HEK293 (cell line): Measurements from ENCODE around the gene HNRNPUL1.

Experiments used
- BCL11A ChIP-seq: fragments of 450-650 bp; formaldehyde crosslinking; IDR thresholded peaks from 2 replicates; pipeline ENCODE4 v1.5.1; 2016; ENCODE audit warnings: low read depth, missing biosample characterization, missing genetic modification characterization
- GFI1B ChIP-seq: fragments of 450-650 bp; formaldehyde crosslinking; IDR thresholded peaks from 2 replicates; pipeline ENCODE4 v1.5.1; 2016; ENCODE audit warnings: missing biosample characterization, missing genetic modification characterization
- GLIS2 ChIP-seq: fragments of 450-650 bp; formaldehyde crosslinking; IDR thresholded peaks from 2 replicates; pipeline ENCODE4 v1.5.1; 2016; ENCODE audit warnings: missing biosample characterization, missing genetic modification characterization
- HOXA7 ChIP-seq: sonication (generic); formaldehyde crosslinking; IDR thresholded peaks from 2 replicates; pipeline ENCODE4 v1.8.1; 2022; ENCODE audit warnings: missing genetic modification reagents, borderline replicate concordance
- IKZF3 ChIP-seq: fragments of 450-650 bp; IDR thresholded peaks from 2 replicates; pipeline ENCODE4 v1.5.0; 2018; ENCODE audit warnings: missing biosample characterization, mild to moderate bottlenecking, missing genetic modification characterization, moderate library complexity
- KLF9 ChIP-seq: fragments of 450-650 bp; formaldehyde crosslinking; IDR thresholded peaks from 2 replicates; pipeline ENCODE4 v1.5.1; 2016; ENCODE audit warnings: missing biosample characterization, missing genetic modification characterization, low read depth
- REPIN1 ChIP-seq: fragments of 450-650 bp; formaldehyde crosslinking; IDR thresholded peaks from 2 replicates; pipeline ENCODE4 v1.5.1; 2017; ENCODE audit warnings: missing biosample characterization, missing genetic modification characterization, low read depth
- REST ChIP-seq: fragments of 450-650 bp; formaldehyde crosslinking; IDR thresholded peaks from 2 replicates; pipeline ENCODE4 v1.5.1; 2016; ENCODE audit warnings: missing biosample characterization, missing genetic modification characterization
- SALL2 ChIP-seq: fragments of 450-650 bp; formaldehyde crosslinking; IDR thresholded peaks from 2 replicates; pipeline ENCODE4 v1.5.0; 2017; ENCODE audit warnings: missing biosample characterization, mild to moderate bottlenecking, missing genetic modification characterization, borderline replicate concordance
- SCRT2 ChIP-seq: fragments of 450-650 bp; formaldehyde crosslinking; IDR thresholded peaks from 2 replicates; pipeline ENCODE4 v1.5.1; 2016; ENCODE audit warnings: missing biosample characterization, missing genetic modification characterization
- TCF7L2 ChIP-seq: IDR thresholded peaks from 2 replicates; pipeline ENCODE4 v1.6.1; 2011; ENCODE audit warnings: low read depth, mild to moderate bottlenecking, inconsistent platforms, low read length, moderate library complexity, borderline replicate concordance
- ZBTB17 ChIP-seq: fragments of 450-650 bp; formaldehyde crosslinking; IDR thresholded peaks from 2 replicates; pipeline ENCODE4 v1.5.1; 2016; ENCODE audit warnings: missing biosample characterization, missing genetic modification characterization
- ZFP3 ChIP-seq: fragments of 450-650 bp; formaldehyde crosslinking; IDR thresholded peaks from 2 replicates; pipeline ENCODE4 v1.5.1; 2016; ENCODE audit warnings: low read depth, missing biosample characterization, missing genetic modification characterization
- ZIC2 ChIP-seq: fragments of 450-650 bp; formaldehyde crosslinking; IDR thresholded peaks from 2 replicates; pipeline ENCODE4 v1.5.1; 2016; ENCODE audit warnings: missing biosample characterization, missing genetic modification characterization
- ZNF138 ChIP-seq: fragments of 450-650 bp; formaldehyde crosslinking; IDR thresholded peaks from 2 replicates; pipeline ENCODE4 v1.5.1; 2016; ENCODE audit warnings: missing biosample characterization, missing genetic modification characterization, borderline replicate concordance
- ZNF202 ChIP-seq: fragments of 450-650 bp; formaldehyde crosslinking; IDR thresholded peaks from 2 replicates; pipeline ENCODE4 v1.5.1; 2016; ENCODE audit warnings: missing biosample characterization, missing genetic modification characterization, borderline replicate concordance
- ZNF214 ChIP-seq: fragments of 450-650 bp; formaldehyde crosslinking; IDR thresholded peaks from 2 replicates; pipeline ENCODE4 v1.5.1; 2017; ENCODE audit warnings: missing biosample characterization, mild to moderate bottlenecking, missing genetic modification characterization, borderline replicate concordance
- ZNF248 ChIP-seq: fragments of 450-650 bp; formaldehyde crosslinking; IDR thresholded peaks from 2 replicates; pipeline ENCODE4 v1.5.1; 2017; ENCODE audit warnings: missing biosample characterization, missing genetic modification characterization
- ZNF341 ChIP-seq: fragments of 450-650 bp; formaldehyde crosslinking; IDR thresholded peaks from 2 replicates; pipeline ENCODE4; 2016; ENCODE audit warnings: low read depth, missing biosample characterization, missing genetic modification characterization
- ZNF366 ChIP-seq: fragments of 450-650 bp; formaldehyde crosslinking; conservative IDR thresholded peaks from 2 replicates; pipeline ENCODE4 v1.5.1; 2016; ENCODE audit warnings: missing biosample characterization, missing genetic modification characterization
- ZNF510 ChIP-seq: fragments of 450-650 bp; formaldehyde crosslinking; IDR thresholded peaks from 2 replicates; pipeline ENCODE4 v1.5.1; 2018; ENCODE audit warnings: mild to moderate bottlenecking, missing genetic modification characterization, missing biosample characterization; ENCODE audit not compliant: insufficient replicate concordance
- ZNF549 ChIP-seq: fragments of 450-650 bp; IDR thresholded peaks from 2 replicates; pipeline ENCODE4 v1.5.1; 2018; ENCODE audit warnings: missing biosample characterization, missing genetic modification characterization, mild to moderate bottlenecking, inconsistent platforms, moderate library complexity
- ZNF561 ChIP-seq: fragments of 450-650 bp; IDR thresholded peaks from 2 replicates; pipeline ENCODE4 v1.5.1; 2018; ENCODE audit warnings: missing biosample characterization, missing genetic modification characterization, borderline replicate concordance
- ZNF596 ChIP-seq: fragments of 450-650 bp; IDR thresholded peaks from 2 replicates; pipeline ENCODE4 v1.5.0; 2018; ENCODE audit warnings: missing biosample characterization, mild to moderate bottlenecking, missing genetic modification characterization, moderate library complexity
- ZNF701 ChIP-seq: fragments of 450-650 bp; formaldehyde crosslinking; IDR thresholded peaks from 2 replicates; pipeline ENCODE4 v1.5.1; 2016; ENCODE audit warnings: missing biosample characterization, missing genetic modification characterization
- ZNF791 ChIP-seq: fragments of 450-650 bp; formaldehyde crosslinking; IDR thresholded peaks from 2 replicates; pipeline ENCODE4 v1.5.1; 2016; ENCODE audit warnings: missing biosample characterization, missing genetic modification characterization
- ZNF843 ChIP-seq: fragments of 450-650 bp; formaldehyde crosslinking; IDR thresholded peaks from 2 replicates; pipeline ENCODE4 v1.5.1; 2016; ENCODE audit warnings: missing biosample characterization, missing genetic modification characterization
- TF ChIP-seq, protein P1 (sequence below): fragments of 450-650 bp; formaldehyde crosslinking; IDR thresholded peaks from 2 replicates; pipeline ENCODE4 v1.5.1; 2016; ENCODE audit warnings: missing biosample characterization, missing genetic modification characterization, borderline replicate concordance

HNRNPUL1 gene

GRCh38 chr19:41263042-41263849, 926 bp upstream of the HNRNPUL1 start (continued):
- TF ChIP-seq ZIC2: no peak
- TF ChIP-seq ZNF843 (tag by site-specific recombination): 0 out of 2 replicates have a peak, but pooled peaks have one; percentile 10
- peak; percentile 68 for TF ChIP-seq IKZF3 (tag by site-specific recombination)
- TF ChIP-seq ZFP3 (tag by site-specific recombination): peak; percentile 40
- TF ChIP-seq ZBTB17 (tag by site-specific recombination): peak; percentile 97
- TF ChIP-seq ZNF202 (tag by site-specific recombination): no peak
- no peak for TF ChIP-seq ZNF138 (tag by site-specific recombination)
- no peak for TF ChIP-seq ZNF510 (tag by site-specific recombination)
- no peak for TF ChIP-seq REST
- TF ChIP-seq SCRT2 (tag by site-specific recombination): peak; percentile 94
- TF ChIP-seq KLF9 (tag by site-specific recombination): no peak
- TF ChIP-seq REPIN1 (tag by site-specific recombination): no peak
- no peak for TF ChIP-seq ZNF214
- TF ChIP-seq ZNF366 (tag by site-specific recombination): no peak
- no peak for TF ChIP-seq ZNF248 (tag by site-specific recombination)
- peak; percentile 88 for TF ChIP-seq ZNF341 (tag by site-specific recombination)
- TF ChIP-seq GLIS2: no peak
- TF ChIP-seq TCF7L2: no peak
- no peak for TF ChIP-seq ZNF701 (tag by site-specific recombination)
- no peak for TF ChIP-seq GFI1B (tag by site-specific recombination)
- TF ChIP-seq ZNF549: no peak
- TF ChIP-seq, protein P1, sequence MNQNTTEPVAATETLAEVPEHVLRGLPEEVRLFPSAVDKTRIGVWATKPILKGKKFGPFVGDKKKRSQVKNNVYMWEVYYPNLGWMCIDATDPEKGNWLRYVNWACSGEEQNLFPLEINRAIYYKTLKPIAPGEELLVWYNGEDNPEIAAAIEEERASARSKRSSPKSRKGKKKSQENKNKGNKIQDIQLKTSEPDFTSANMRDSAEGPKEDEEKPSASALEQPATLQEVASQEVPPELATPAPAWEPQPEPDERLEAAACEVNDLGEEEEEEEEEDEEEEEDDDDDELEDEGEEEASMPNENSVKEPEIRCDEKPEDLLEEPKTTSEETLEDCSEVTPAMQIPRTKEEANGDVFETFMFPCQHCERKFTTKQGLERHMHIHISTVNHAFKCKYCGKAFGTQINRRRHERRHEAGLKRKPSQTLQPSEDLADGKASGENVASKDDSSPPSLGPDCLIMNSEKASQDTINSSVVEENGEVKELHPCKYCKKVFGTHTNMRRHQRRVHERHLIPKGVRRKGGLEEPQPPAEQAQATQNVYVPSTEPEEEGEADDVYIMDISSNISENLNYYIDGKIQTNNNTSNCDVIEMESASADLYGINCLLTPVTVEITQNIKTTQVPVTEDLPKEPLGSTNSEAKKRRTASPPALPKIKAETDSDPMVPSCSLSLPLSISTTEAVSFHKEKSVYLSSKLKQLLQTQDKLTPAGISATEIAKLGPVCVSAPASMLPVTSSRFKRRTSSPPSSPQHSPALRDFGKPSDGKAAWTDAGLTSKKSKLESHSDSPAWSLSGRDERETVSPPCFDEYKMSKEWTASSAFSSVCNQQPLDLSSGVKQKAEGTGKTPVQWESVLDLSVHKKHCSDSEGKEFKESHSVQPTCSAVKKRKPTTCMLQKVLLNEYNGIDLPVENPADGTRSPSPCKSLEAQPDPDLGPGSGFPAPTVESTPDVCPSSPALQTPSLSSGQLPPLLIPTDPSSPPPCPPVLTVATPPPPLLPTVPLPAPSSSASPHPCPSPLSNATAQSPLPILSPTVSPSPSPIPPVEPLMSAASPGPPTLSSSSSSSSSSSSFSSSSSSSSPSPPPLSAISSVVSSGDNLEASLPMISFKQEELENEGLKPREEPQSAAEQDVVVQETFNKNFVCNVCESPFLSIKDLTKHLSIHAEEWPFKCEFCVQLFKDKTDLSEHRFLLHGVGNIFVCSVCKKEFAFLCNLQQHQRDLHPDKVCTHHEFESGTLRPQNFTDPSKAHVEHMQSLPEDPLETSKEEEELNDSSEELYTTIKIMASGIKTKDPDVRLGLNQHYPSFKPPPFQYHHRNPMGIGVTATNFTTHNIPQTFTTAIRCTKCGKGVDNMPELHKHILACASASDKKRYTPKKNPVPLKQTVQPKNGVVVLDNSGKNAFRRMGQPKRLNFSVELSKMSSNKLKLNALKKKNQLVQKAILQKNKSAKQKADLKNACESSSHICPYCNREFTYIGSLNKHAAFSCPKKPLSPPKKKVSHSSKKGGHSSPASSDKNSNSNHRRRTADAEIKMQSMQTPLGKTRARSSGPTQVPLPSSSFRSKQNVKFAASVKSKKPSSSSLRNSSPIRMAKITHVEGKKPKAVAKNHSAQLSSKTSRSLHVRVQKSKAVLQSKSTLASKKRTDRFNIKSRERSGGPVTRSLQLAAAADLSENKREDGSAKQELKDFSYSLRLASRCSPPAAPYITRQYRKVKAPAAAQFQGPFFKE (tag by site-specific recombination): no peak
- TF ChIP-seq HOXA7 (CRISPR knock-in tag): no peak
- no peak for TF ChIP-seq ZNF596 (tag by site-specific recombination)
- TF ChIP-seq ZNF561 (tag by site-specific recombination): no peak; the same call in 1 of the 2 replicates
- no peak for TF ChIP-seq SALL2 (tag by site-specific recombination)
- TF ChIP-seq BCL11A: no peak
- no peak for TF ChIP-seq ZNF791
